AG10803 (cell line): ENCODE data around the gene UIMC1.

ENCODE experiments used
- DNase-seq: peaks from one replicate; pipeline ENCODE4 v3.0.0; 2010; ENCODE audit warnings: low read depth
- H3K4me3 ChIP-seq: 2 replicates; pipeline ENCODE4 v1.5.1; 2011; ENCODE audit warnings: mild to moderate bottlenecking, low read length, control low read depth
- TF ChIP-seq, protein P1 (sequence below): conservative IDR thresholded peaks from 2 replicates; pipeline ENCODE4 v1.5.1; 2011; ENCODE audit warnings: mild to moderate bottlenecking, low read length, control low read depth, inconsistent platforms

The UIMC1 gene

DNA sequence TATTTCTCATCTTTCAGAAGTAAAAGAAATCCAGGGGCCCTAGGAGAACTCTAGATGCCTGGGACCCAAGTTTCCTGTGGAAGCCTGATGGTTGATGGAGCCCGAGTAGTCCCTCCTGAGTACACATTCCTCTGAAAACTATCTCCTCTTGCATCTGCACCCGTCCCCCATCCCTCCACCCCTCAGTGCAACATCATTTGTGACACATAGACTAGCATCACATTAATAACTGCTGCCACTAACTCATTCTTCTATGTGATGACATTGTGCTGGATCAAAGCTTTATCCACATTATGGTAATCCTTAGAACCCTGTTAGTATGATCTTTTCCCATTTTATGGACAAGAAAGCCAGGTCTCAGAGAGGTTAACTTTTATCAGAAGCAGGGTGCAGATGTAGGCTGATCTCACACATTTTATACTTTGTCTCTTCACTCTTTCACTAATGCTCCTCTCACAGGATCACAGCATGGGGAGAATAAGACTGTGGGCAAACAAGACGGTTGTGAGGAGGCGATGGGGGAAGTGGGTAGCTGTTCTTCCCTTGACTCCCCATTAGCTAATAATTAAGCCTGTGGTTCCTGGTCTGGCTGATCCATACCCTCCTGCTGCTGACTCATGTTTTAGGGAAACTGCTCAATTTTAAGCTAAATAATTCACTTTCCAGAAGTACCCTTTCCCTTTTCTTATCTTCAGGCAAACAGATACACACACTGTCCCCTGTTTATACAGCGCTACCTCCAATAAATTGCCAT is 103.5 kb downstream of the UIMC1 start:
- no peak for DNase-seq
- TF ChIP-seq, protein P1, sequence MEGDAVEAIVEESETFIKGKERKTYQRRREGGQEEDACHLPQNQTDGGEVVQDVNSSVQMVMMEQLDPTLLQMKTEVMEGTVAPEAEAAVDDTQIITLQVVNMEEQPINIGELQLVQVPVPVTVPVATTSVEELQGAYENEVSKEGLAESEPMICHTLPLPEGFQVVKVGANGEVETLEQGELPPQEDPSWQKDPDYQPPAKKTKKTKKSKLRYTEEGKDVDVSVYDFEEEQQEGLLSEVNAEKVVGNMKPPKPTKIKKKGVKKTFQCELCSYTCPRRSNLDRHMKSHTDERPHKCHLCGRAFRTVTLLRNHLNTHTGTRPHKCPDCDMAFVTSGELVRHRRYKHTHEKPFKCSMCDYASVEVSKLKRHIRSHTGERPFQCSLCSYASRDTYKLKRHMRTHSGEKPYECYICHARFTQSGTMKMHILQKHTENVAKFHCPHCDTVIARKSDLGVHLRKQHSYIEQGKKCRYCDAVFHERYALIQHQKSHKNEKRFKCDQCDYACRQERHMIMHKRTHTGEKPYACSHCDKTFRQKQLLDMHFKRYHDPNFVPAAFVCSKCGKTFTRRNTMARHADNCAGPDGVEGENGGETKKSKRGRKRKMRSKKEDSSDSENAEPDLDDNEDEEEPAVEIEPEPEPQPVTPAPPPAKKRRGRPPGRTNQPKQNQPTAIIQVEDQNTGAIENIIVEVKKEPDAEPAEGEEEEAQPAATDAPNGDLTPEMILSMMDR: no peak
- no peak overlapping the region for H3K4me3 ChIP-seq

DNA sequence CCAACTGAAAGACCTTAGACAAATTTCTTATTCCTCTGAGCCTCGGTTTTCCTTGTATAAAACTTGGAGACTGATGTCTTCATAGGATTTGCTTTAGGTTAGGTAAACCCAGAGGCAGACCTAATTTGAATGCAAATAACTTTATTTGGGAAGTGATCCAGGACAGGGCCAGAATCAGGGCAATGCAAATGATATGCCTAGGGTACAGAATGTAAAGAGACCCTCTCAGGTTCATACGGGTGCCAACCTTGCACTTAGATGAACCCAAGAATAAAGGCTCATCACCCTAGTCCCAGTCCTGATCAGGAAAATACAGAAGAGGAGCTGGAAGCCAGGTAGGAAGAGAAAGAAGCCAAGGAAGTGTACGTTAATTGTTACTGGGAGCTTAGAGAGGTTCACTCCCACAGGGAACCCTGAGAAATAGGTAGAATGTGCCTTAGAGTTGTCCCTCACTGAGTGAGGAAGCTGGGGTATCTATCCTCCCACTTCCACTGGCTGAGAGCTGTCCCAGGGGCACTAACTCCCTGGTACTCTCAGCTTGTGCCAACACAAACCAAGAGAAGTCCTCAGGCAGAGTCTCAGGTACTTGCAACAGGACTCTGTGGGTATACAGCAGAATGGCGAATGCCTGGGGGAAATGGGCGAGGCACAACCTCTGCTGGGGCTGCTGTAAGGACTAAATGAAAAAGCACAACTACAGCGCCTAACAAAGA is 104.3 kb downstream of the UIMC1 start:
- no peak for DNase-seq
- TF ChIP-seq, protein P1: no peak
- H3K4me3 ChIP-seq: no peak overlapping the region

GRCh38 chr5:176901260-176902101 is 105.1 kb downstream of the UIMC1 start:
- DNase-seq: no peak
- TF ChIP-seq, protein P1: no peak
- no peak overlapping the region for H3K4me3 ChIP-seq

GRCh38 chr5:176900780-176901204 is 105.8 kb downstream of the UIMC1 start:
- DNase-seq: no peak
- no peak overlapping the region for H3K4me3 ChIP-seq
- TF ChIP-seq, protein P1: no peak

DNA sequence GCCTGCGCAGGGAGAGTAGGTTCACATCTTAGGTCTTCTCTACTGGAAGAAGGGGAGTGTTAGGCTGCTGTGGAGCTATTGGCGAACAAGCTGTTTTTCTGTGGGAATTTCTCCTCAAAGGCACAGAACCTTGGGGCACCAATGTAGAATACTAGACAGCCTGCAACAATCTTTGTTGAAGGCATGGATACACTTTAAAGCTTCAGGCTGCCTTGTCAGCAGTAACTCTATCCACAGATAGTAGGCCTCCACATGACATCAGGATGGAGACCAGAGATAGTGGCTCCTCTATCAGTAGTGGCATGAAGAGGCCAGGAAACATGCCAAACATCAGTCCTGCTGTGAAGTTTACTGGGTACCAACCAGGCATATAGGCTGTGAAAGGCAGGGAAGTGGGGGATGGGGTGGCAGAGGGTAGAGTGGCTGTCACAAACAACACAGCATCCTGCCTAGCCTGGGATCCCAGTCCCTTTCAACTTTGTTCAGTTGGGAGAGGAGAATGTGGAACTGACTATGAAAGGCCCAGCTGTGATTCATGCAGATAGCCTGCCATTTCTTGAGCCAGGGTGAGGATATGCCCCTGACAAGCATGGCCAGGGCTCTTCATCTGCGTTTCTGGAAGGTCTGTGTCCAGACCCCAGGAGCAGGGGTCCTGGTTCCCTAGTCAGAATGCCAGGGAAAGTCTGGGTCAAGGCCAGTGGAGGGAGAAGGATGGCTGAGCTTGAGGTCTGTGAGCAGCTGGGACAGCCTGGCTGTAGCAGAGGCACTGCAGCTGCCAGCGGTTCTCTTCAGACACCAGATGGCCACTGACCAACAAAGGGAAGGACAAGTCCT is 106.4 kb downstream of the UIMC1 start:
- TF ChIP-seq, protein P1: no peak
- H3K4me3 ChIP-seq: no peak overlapping the region
- no peak for DNase-seq

DNA sequence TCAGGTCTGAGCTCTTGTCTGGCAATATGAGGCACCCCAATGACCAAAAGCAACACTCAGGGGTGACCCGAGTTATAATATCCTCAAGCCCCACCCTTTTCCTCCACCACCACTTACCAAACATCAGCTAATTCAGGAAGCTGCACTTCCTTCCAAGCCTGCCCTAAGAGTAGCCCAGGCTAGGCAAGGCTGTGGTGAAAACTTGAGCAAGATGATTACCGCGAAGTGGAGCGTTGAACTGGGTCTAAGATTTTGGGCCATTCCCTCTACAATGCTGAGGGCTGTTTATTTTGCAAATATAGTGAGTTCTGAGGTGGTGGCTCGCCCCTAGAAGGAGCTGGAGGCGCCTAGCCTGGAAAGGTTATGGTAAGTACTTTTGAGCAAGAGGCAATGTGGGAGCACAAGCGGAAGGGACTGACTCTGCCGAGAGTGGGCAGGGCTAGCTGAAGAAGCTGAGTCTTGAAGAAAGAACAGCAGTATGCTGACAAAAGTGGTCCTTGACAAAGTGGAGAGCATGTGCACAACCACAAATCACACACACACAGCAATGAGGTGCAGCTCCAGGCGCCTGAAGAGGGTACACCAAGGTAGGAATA is 107.2 kb downstream of the UIMC1 start, which contains the start of gene HK3:
HK3 (minus strand) TSS at position 51 of the 596 bp plus-strand sequence. CDS start 3,187 bp downstream, outside the sequence.
- TF ChIP-seq, protein P1: no peak
- no peak for DNase-seq
- H3K4me3 ChIP-seq: no peak within 1 kb of the TSS
